PFSK-1 (cell line): ENCODE results near the gene USF2.

Experiments used
- FOXP2 ChIP-seq: optimal IDR thresholded peaks from 2 replicates; pipeline ENCODE3; 2011; ENCODE audit warnings: borderline replicate concordance, control low read depth, inconsistent platforms; ENCODE audit not compliant: insufficient read depth; ENCODE audit errors: extremely low read length, extremely low read depth
- POLR2AphosphoS5 ChIP-seq: IDR thresholded peaks from 2 replicates; pipeline ENCODE4 v1.6.1; 2012; ENCODE audit warnings: low read depth, mild to moderate bottlenecking, control low read depth, low read length, moderate library complexity
- SIN3A ChIP-seq: IDR thresholded peaks from 2 replicates; pipeline ENCODE4 v1.6.1; 2012; ENCODE audit warnings: mild to moderate bottlenecking, low read length, moderate library complexity, borderline replicate concordance; ENCODE audit not compliant: insufficient read depth
- TAF1 ChIP-seq: IDR thresholded peaks from 2 replicates; pipeline ENCODE4 v1.6.1; 2012; ENCODE audit warnings: low read length, control low read depth, borderline replicate concordance; ENCODE audit not compliant: insufficient read depth
- TF ChIP-seq, protein P1 (sequence below), 2 experiments: IDR thresholded peaks; 2 replicates each; pipeline versions ENCODE4 v1.6.1 to v1.8.0; 2011 to 2012; ENCODE audit warnings: low read depth in 2 of 2, low read length in 2 of 2, control low read depth in 1 of 2, inconsistent platforms in 1 of 2, mild to moderate bottlenecking in 1 of 2, moderate library complexity in 1 of 2; ENCODE audit not compliant: insufficient read depth in 1 of 2

Gene USF2

DNA sequence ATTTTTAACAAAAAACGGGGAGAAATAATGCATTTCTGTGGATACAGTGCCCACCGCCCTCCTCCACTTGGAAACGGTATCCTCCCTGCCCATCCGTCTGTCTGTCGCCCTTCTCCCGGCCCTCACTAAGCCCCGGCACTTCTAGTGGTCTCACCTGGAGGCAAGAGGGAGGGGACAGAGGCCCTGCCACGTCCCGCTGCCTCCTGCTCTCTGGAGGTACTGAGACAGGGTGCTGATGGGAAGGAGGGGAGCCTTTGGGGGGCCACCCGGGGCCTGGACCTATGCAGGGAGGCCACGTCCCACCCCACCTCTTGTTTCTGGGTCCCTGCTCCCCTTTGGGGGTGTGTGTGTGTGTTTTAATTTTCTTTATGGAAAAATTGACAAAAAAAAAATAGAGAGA is 10.6 kb downstream of the USF2 start:
- TF ChIP-seq SIN3A (no peak), TAF1 (no peak), FOXP2 (no peak), POLR2AphosphoS5 (no peak)
- TF ChIP-seq, protein P1, sequence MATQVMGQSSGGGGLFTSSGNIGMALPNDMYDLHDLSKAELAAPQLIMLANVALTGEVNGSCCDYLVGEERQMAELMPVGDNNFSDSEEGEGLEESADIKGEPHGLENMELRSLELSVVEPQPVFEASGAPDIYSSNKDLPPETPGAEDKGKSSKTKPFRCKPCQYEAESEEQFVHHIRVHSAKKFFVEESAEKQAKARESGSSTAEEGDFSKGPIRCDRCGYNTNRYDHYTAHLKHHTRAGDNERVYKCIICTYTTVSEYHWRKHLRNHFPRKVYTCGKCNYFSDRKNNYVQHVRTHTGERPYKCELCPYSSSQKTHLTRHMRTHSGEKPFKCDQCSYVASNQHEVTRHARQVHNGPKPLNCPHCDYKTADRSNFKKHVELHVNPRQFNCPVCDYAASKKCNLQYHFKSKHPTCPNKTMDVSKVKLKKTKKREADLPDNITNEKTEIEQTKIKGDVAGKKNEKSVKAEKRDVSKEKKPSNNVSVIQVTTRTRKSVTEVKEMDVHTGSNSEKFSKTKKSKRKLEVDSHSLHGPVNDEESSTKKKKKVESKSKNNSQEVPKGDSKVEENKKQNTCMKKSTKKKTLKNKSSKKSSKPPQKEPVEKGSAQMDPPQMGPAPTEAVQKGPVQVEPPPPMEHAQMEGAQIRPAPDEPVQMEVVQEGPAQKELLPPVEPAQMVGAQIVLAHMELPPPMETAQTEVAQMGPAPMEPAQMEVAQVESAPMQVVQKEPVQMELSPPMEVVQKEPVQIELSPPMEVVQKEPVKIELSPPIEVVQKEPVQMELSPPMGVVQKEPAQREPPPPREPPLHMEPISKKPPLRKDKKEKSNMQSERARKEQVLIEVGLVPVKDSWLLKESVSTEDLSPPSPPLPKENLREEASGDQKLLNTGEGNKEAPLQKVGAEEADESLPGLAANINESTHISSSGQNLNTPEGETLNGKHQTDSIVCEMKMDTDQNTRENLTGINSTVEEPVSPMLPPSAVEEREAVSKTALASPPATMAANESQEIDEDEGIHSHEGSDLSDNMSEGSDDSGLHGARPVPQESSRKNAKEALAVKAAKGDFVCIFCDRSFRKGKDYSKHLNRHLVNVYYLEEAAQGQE (IDR thresholded peaks at IDR 0.05; ENCODE audit: insufficient read depth in 1 of 2, low read depth in 2 of 2, low read length in 2 of 2) = no peak

DNA sequence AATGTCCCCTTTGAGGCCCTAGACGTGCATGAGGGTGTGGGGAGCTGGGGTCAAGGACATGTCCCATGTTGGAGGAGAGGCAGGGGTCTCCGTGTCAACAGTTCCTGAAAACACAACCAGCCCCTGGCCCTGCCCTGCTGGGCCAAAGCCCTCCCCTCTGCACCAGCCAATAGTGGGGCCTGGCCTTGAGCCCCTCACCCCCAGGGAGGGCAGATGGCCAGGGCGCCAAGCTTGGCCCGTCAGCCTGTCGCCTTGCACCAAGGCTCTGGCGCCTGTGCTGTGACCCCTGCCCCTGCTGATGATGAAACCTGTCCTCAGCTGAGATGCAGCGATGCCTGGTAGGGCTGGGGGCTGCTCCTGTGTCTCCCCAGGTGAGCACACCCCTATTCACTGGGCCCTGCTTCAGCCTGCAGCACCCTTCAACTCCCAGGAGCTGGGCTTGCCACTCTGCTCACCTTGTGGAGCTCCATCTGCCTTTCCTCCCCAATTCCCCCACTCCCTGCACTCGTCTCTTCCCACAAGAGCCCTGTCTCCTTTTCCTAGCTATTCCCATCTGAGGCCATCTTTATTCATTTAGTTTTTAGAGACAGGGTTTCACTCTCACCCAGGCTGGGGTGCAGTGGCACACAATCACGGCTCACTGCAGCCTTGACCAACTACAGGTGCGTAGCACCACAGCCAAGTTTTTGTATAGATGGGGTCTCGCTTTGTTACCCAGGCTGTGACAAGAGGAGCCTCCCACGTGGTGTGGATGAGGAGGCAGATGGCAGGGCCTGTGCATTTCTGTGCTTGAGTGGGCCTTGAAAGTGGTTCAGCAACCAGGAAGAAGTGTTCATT is 11.4 kb downstream of the USF2 start:
- TF ChIP-seq FOXP2 = no peak
- no peak for TF ChIP-seq TAF1
- no peak for TF ChIP-seq POLR2AphosphoS5
- TF ChIP-seq, protein P1 (IDR thresholded peaks at IDR 0.05; ENCODE audit: insufficient read depth in 1 of 2, low read depth in 2 of 2, low read length in 2 of 2) = no peak
- no peak for TF ChIP-seq SIN3A

DNA sequence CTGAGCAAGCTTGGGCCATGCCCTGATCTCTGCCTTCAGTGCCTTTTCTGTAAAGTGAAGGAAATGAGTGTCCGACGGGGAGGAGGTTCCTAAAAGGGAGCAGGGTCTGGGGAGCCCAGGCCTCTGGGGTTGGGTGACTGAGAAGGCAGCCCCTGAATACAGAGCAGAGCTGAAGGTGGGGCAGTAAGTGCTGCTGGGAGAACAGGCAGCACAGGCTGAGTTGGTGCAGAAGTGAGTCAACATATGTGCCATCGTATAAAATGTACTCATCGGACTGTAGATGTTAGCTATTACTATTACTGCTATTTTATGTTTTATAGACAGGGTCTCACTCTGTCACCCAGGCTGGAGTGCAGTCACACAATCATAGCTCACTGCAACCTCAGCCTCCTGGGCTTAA is 12.5 kb downstream of the USF2 start:
- TF ChIP-seq POLR2AphosphoS5 (no peak), TAF1 (no peak), FOXP2 (no peak), SIN3A (no peak)
- TF ChIP-seq, protein P1 (IDR thresholded peaks at IDR 0.05; ENCODE audit: insufficient read depth in 1 of 2, low read depth in 2 of 2, low read length in 2 of 2) = no peak

DNA sequence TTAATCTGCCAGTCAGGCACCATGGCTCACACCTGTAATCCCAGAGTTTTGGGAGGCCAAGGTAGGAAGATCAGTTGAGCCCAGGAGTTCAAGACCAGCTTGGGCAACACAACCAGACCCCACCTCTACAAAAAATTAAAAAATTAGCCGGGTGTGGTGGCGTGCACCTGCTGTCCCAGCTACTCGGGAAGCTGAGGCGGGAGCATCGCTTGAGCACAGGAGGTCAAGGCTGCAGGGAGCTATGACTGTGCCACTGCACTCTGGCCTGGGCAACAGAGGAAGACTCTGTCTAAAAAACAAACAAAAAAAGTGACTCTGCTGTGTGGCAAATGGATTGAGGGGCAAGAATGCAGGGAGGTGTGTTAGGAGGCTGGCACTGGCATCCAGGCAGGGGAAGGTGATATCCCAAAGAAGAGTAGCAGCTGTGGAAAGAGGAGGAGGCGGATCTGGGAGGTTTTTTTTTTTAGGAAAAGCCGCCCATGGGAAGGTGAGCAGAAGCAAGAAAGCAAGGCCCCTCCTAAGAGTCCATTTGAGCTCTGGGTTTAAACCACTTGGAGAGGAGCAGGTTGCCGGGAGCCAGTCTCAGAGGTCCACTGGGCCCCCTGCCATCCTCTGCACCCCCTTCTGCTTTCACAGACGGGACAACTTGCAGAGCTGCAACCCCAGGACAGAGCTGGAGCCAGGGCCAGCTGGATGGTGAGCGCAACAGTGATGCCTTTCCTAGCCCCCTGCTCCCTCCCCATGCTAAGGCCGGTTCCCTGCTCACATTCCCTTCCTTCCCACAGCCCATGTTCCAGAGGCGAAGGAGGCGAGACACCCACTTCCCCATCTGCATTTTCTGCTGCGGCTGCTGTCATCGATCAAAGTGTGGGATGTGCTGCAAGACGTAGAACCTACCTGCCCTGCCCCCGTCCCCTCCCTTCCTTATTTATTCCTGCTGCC is 15.7 kb downstream of the USF2 start:
- TF ChIP-seq, protein P1 (IDR thresholded peaks at IDR 0.05; ENCODE audit: insufficient read depth in 1 of 2, low read depth in 2 of 2, low read length in 2 of 2) = no peak
- TF ChIP-seq SIN3A (no peak), POLR2AphosphoS5 (no peak), FOXP2 (no peak), TAF1 (no peak)
